HG03575 (cell line): Measurements from ENCODE around the gene C2CD2L.
"Not testable (repeated sequence)": the region's sequence is repeated elsewhere in the genome, so short reads cannot be mapped to it uniquely, and the experiment has no call there.

Experiments used
- ATAC-seq: cut with Tn5 transposase; IDR thresholded peaks from one replicate; pipeline ENCODE4 v1.9.1; 2021; ENCODE audit not compliant: unreplicated experiment, insufficient number of reproducible peaks, low FRiP score; ENCODE audit errors: extremely low read depth

C2CD2L gene

GRCh38 chr11:119106564-119107537, at the start of gene C2CD2L:
TSS of gene C2CD2L (plus strand) at chr11:119107344. CDS start at chr11:119107742, 398 bp downstream.
- ATAC-seq = no peak

- not testable (repeated sequence) for ATAC-seq
Observed at GRCh38 chr11:119059128-119059527, 48.0 kb upstream of the C2CD2L start.

GRCh38 chr11:119061256-119061655, 45.9 kb upstream of the C2CD2L start:
- no peak for ATAC-seq

GRCh38 chr11:119062779-119063178, 44.4 kb upstream of the C2CD2L start:
- no peak for ATAC-seq

- no peak for ATAC-seq
Observed at GRCh38 chr11:119065369-119065768, 41.8 kb upstream of the C2CD2L start.

- ATAC-seq = peak; percentile 59
Observed at GRCh38 chr11:119067371-119068222, 39.5 kb upstream of the C2CD2L start, which contains the start of gene VPS11. TSS of gene VPS11 (plus strand) at chr11:119067818. CDS start at chr11:119067824, 6 bp downstream.

- no peak for ATAC-seq
Observed at GRCh38 chr11:119077839-119078238, 29.3 kb upstream of the C2CD2L start.

GRCh38 chr11:119078675-119079420, 28.3 kb upstream of the C2CD2L start:
- no peak for ATAC-seq

- ATAC-seq = no peak
Observed at GRCh38 chr11:119081682-119082260, 25.4 kb upstream of the C2CD2L start.

- peak; percentile 50 for ATAC-seq
Observed at GRCh38 chr11:119084663-119085436, 22.3 kb upstream of the C2CD2L start, which contains the start of gene HMBS. TSS of gene HMBS (plus strand) at chr11:119084881. CDS start at chr11:119085034, 153 bp downstream.

GRCh38 chr11:119085437-119085847, 21.7 kb upstream of the C2CD2L start:
- ATAC-seq = no peak

- ATAC-seq = no peak
Observed at GRCh38 chr11:119087123-119087522, 20.0 kb upstream of the C2CD2L start.

GRCh38 chr11:119087747-119088241, 19.4 kb upstream of the C2CD2L start:
- no peak for ATAC-seq

GRCh38 chr11:119088406-119088805, 18.7 kb upstream of the C2CD2L start:
- ATAC-seq = no peak

GRCh38 chr11:119089319-119089718, 17.8 kb upstream of the C2CD2L start:
- no peak for ATAC-seq

- ATAC-seq = no peak
Observed at GRCh38 chr11:119091178-119091577, 16.0 kb upstream of the C2CD2L start.

- ATAC-seq = no peak
Observed at GRCh38 chr11:119091966-119092879, 14.9 kb upstream of the C2CD2L start.
